K562 treated with DMSO at 1 percent for 24 hours (cell line): ENCODE measurements around the gene ANAPC5. TPM values are rescaled to one million over a fixed set of nuclear protein-coding genes. Genes with fewer than 3 reads are reported as not detected.

Experiments used
- total RNA-seq: library from RNA; unstranded; fragments of 300-600 nt; gene quantifications from 2 replicates; pipeline ENCODE4 v1.2.3, GENCODE V29; 2022; ENCODE audit warnings: low read depth; ENCODE audit not compliant: insufficient read depth

The ANAPC5 gene
- total RNA-seq = 127 and 131 TPM in 2 replicates

DNA sequence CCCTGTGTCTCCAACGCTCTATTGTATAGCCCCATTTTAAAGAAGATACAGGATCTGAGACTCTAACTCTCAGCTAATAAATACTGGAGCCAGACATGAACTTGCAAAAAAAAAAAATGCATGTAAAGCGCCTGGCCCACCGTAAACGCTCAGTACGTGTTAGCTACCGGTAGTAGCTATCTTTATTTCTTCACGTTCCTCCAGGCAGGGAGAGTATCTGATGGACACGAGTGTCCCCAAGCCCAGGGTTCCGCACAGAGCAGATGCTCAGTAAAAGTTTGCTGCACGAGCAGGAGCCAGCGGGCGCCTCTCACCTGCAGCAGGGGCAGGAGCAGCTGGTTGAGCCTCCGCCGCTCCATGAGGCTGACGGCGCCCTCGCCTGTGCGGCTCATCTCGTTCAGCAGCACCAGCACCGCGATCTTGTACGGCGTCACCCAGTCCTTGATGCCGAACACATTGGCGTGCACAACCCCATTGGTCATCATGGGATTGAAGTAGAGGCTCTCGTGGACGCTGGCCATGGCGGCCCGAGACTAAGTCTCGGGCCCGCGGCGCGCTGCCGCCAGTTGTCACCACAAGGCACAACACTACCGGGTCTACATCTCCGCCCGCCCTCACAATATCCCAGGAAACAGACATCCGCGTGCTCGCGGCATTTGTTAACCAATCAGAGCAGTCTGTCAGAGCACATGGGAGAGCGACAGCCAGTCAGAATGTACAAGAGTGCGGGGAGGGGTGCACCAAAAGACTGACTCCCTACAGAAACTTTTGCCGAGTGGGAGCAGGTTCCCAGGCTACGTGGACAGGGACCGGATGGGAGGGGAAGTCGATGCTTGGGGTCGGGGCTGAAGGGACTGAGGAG, at the start of gene ANAPC5:
ANAPC5 (minus strand) TSS at position 592 of the 862 bp plus-strand sequence; CDS start at position 521, 71 bp downstream.

GRCh38 chr12:121399391-121400331, 47.5 kb upstream of the ANAPC5 start, which contains the start of gene RNF34:
Gene RNF34 (plus strand): TSS chr12:121400118. CDS start chr12:121400213, 95 bp downstream.

DNA sequence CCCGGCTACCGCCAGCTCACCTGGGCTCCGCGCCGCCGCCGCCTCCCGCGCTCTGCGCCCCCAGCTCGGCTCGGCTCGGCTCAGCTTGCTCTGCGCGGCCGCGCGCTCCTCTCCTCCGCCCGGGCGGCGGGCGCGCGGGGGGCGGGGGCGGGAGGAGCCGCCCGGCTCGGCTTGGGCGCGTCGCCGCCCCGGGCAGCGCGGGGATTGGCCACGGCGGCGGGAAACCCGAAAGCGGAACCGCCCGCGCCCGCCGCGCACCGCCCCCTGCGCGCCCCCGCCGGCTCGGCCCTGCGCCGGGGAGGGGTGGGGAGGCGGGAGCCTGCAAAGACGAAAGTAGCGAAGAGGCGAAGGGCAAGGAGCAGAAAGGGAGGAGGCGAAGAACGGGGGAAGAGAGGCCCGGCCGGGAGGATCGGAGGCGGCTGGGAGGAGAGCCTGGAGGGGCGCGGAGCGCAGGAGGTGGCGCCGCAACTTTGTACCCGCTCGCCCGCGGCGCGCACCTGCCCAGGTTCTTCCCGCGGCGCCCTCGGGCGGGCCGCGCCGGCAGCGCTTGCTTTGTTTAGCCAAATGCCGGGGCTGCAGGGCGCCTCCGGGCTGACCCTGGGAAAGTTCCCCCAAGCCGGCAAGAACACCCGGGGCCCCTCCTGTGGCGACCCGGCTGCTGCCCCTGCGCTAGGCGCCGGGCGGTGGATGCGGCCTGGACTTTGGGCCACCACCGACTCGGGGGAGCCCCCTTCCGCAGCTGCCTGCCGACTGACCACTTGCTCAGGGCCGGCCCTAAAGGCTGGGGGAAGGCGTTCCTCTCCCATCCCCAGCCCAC, 55.4 kb downstream of the ANAPC5 start, which contains the start of gene CAMKK2:
CAMKK2 (minus strand) TSS at position 92 of the 817 bp plus-strand sequence. CDS start 22,183 bp downstream, outside the sequence.

Other genes starting within 250 kb of the ANAPC5 start
- gene P2RX7, start 219.5 kb downstream of the ANAPC5 start, total RNA-seq = 5.3 and 7.5 TPM in 2 replicates
- 57.8 and 85.1 TPM in 2 replicates for gene P2RX4, start 142.3 kb downstream of the ANAPC5 start, total RNA-seq
- 22.4 and 23.7 TPM in 2 replicates for gene CAMKK2, start 55.7 kb downstream of the ANAPC5 start, total RNA-seq
- gene RNF34, start 47.7 kb upstream of the ANAPC5 start, total RNA-seq = 34.9 and 37.2 TPM in 2 replicates
- 36.6 and 37.3 TPM in 2 replicates for gene KDM2B, start 228.6 kb upstream of the ANAPC5 start, total RNA-seq